Measurements from ENCODE around the gene AIFM1.

The AIFM1 gene

DNA sequence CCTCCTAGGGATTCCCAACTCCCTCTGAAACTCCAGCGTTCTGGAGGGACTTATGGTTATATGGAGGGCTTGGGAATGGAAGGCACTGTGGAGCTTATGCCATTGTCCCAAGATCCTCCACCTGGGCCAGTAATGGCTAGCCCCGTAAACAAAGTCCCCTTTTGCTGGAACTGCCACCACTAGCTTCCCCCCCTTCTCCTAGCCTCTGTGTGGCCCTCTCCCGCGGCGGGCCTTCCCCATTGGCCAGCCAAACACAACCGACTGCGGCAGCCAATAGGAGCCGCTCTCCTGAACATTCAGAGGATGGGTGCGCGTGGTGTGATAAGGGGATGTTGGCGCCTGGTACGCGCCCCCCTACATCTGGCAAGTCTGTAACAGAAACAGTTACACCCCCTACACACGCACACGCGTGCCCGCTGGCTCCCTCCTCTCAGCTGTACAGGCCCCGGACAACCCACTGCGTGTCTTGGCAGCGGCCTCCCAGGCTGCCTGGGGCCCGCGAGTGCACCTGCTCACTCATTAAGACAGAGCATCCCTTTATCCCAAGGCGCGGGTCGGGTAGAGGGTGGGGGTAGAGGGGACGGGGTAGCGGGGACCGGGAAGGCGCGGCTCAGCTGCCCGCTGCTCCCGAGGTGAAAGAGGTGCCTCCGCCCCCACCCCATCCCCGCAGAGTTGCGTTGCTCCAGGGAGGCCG is 5.3 kb upstream of the AIFM1 start:
- no peak for DNase-seq (ENCODE audit: low read depth)

DNA sequence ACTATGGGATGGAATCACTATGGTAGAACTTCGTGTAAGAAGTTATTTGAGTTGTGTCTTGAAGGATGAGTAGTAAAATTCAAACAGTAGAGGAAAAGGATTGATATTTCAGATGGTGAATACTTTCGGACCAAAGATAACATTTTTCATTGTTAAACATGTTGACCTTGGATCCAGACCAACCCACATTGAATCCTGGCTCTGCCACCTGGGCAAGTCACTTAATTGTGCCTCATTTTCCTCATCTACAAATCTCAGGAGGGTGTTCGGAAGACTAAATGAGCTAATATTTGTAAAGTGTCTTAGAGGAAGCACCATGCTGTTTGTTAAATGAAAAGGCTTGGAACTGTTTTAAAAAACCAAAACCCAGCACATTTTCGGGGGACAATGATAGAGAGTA is 1.4 kb upstream of the AIFM1 start:
- no peak for DNase-seq (ENCODE audit: low read depth)

DNA sequence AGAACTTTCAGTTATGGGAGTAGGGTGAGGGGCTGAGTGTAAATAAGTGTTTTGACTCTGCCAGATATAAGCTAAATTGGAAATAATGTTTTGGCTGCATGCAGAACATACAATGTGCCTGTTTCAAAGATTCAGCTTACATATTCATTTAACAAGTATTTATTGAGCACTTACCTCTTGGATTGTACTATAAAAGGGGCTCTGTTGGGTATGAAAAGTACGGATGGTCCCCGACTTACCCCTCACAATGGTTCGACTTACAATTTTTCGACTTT is 799 bp upstream of the AIFM1 start:
- no peak for DNase-seq (ENCODE audit: low read depth)

DNA sequence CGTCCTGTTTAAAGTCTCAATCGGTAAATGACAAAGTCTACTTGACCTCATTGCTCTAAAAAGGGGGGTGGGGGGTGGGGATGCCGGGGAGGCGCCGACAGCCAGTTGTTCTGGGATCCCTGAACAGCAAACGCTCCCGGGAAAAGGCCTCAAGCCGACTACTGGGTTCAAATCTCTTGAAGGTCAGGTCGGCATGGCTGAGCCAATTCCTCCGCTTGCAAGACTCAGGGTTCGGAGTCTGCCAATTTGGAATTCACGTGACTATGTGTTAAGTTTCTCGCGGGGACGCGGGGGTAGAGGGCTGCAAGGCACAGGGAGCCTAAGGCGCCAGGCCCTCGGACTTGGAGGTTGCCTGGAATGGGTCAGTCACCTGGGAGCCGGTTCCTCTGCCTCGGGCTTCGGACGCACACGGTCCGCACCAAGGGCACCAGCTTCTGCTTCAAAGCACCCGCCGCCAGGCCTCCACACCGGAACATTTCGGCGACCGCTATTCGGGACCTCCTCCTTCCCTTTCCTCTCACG is 399 bp downstream of the AIFM1 start:
- no peak for DNase-seq (ENCODE audit: low read depth)

DNA sequence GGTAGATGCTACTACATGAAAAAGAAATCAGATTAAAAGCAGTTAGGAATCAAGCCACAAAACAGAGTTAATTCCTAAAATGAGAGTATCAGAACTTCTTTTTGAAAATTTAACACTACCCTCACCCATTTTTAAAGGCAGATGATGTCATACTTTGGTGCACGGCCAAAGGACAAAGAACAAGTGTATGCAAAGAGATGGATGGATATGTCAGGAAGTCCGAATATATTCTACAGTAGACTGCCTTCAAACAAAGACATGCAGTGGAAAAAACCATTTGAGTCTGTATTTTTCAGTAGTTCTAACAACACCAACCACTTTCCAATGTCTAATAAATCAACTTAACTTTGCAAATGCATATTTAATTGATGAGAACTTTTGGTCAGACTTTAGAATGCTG is 2.2 kb downstream of the AIFM1 start:
- DNase-seq (ENCODE audit: low read depth) = no peak

DNA sequence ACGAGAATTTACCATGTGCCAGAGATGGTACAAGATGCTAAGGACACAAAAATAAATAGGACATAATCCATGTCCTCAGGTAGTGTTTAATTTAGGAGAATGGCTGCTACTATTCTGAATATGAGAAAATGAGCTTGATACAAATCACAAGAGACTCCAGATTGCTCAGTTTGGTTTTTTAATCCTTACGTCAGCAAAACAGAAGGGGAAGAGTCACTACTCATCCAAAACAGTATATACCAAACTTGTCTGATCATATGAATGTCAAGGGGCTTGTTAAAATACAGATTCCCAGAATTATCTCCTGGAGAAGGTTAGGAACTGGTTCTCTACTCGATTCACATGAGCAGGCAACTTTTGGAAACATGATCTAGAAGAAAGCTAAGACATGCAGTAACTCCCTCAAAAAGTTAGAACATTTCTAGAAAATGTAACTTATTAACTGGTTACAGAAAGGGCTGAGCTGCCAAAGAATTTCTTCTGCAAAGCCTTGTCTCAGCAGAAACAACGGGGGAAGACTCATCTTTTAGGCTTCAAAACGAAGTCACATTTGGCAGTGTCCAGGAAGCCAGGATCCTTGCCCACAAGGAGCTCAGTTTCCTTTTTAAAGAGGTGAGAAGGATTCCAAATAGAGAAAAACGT is 3.4 kb downstream of the AIFM1 start:
- no peak for DNase-seq (ENCODE audit: low read depth)

DNA sequence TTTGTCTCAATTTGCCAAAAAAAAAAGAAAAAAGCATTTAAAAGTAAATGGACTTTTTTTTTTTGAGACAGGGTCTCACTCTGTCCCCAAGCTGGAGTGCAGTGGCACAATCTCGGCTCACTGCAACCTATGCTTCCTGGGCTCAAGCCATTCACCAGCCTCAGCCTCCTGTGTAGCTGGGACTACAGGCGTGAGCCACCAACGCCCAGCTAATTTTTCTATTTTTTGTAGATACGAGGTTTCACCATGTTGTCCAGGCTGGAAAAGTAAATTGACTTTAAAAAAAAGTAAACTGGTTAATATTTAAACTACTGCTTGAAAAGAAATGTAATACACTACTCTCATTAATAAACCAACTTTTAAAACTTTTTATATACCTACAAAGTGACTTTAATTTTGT is 5.9 kb downstream of the AIFM1 start:
- no peak for DNase-seq (ENCODE audit: low read depth)

DNA sequence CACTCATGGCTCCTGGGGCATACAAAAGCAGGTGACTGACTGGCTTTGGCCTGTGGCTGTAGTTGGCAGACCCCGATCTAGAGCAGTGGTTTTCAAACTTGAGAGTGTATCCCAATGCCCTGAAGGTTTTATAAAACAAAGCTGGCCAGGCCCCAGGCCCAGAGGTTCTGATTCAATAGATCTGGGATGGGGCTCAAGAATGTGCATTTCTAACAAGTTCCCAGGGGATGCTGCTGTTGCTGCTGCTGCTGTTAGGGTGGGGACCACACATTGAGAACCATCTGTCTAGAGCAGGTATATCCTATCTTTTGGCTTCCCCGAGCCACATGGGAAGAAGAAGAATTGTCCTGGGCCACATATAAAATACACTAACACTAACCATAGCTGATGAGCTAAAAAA is 7.3 kb downstream of the AIFM1 start:
- no peak for DNase-seq (ENCODE audit: low read depth)

DNA sequence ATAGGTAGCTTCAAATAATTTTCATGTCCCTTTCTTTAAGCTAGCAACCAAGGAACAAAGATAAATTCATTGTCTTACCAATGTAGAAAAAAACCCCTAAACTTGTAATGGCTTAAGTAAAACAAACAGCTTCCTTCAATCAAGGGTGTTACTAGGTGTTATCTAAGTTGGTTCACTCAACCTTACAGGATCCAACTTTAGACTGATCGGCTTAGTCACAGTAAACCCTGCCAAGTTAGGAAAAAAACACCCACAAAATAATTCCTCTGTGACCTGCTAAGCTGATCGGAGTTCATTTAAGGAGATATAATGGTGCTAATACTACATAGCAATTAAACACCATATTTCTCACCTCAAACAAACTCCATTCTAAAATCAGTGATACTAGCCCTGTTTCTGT is 10.1 kb downstream of the AIFM1 start:
- DNase-seq (ENCODE audit: low read depth) = no peak

DNA sequence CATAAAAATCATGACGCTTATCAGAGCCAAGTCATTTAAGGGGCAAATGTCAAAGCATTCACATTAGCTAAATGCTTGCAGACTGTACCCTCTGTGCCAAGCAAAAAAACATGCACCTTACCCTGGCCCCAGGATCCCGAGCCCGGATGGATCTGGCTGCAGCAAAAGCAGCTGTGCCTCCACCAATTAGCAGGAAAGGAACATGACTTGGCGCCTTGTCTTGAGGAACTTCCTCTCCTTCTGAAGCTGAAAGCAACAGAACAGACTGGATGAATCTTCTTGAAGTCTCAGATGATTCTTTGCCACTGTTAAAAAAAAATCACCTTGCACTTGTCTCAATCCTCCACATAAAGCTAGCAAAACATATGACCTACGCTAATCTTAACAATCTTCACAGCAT is 18.0 kb downstream of the AIFM1 start:
- DNase-seq (ENCODE audit: low read depth) = no peak

DNA sequence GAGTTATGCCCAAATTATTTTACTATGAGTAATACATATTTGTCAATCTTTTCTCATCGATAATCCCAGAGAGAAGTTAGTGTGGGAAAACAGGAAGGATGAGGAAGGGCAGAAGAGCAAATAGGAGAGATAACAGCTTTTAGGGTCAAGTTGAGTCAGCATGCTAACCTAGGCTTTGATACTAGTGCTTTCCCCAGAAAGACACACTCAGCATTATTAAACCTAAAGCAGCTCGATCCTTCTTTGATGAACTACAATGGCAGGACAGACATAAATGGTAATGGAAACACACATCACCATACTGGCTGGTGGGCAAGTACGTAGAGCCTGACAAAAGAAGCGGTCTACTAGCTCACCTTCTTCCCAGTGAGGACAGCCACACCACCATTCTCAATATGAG is 20.5 kb downstream of the AIFM1 start:
- no peak for DNase-seq (ENCODE audit: low read depth)

DNA sequence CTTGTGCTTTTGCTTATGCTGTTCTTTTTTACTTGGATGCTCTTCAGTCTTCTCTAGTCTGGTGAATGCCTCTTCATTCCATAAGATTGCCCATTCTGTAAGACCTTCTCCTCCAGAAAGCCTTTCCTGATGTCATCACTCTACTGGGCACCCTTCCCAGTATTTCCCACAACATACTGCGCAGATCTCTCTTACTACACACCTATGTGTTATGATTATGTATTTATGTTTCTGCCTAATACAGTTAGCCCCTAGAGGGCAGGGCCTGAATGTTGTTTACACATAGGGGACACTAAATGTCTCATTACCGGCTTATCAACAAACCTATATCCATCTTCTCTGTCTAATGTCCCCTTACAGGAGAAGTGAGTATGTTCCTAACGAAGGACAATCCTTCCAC is 21.1 kb downstream of the AIFM1 start:
- no peak for DNase-seq (ENCODE audit: low read depth)

DNA sequence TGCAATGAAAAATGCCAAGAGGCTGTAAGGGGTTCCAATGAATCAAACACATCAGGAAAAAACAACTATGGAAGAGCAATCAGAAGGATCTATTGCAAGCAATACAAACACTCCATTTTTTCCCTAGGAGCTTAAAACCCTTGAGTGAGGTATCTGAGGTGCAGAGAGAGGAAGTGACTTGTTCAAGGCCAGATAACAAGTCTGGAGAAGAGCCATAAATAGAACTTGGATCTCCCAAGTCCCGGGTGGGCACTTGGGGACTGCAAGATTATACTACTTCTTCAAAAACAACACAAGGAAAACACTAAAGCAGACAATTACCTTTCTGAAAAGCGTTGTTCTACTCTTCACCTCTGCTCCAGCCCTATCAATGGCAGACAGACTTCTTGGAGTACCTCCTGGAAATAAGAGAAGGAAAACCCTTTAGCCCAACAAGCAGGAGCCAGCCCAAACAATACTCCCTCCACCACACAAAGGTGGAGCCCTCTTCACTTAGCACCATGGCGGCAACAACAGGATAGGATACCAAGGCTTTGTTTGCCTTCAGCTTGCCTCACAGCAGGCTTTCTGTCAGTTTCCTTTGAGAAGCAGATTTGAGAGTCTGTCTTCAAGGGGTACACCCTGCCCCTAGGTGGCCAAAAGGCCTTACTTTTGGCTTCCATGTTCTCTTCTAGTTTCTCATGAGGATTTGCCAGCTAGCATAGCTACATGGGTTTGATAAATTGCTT is 26.0 kb downstream of the AIFM1 start:
- DNase-seq (ENCODE audit: low read depth) = no peak

DNA sequence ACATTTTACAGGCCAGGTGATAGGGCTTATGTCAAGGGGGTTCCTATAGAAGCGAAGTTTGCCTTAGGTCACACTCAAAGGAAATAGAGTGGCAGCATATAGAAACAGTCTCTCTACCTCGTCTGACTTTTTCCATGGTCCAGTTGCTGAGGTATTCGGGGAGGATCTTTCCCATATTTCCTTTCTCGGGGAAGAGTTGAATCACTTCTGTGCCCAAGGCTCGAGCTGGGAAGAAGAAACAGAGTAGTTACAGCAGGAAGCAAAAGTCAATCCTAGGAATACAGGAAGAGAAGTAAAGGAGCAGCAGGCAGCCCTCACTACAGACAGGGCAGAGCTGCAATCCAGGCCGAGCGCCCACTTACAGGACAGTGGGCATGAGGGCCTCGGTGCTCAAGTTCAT is 28.7 kb downstream of the AIFM1 start:
- no peak for DNase-seq (ENCODE audit: low read depth)

DNA sequence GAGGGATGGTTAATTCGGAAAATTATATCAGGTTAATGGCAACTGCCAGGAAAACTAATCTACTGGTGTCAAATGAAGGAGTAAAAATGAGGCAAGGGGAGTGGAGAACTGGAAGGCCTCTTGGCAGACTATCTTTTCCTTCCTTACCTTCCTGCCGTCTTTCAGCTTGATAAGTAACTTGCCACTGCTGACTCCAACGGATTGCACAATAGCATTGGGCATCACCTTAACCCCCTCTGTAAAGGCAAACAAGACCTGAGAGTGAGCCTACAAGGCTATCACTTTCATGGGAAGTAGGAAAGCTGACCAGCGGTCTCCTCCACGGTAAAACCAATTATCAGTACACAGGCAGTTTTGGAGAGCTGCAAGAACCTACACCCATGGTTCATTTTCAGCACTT is 29.1 kb downstream of the AIFM1 start:
- no peak for DNase-seq (ENCODE audit: low read depth)

DNA sequence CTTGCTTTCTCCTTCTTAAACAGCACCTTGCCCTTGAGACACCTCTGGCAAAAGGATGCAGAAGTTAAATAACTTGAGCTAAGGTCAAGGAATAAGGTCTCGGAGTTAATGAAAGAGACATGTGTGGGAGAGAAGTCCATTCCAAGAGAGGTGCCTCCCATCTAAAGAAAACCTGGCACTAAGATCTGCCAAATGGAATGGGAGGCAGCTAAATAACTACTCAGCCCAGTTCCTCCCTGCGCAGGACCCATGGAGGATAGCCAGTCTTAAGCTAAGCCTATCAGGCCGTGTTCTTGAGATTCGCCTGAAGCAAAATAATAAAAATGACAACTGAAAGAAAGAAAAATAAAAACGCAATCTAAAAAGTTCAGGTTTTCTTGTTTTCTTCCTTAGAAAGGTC is 34.7 kb downstream of the AIFM1 start:
- no peak for DNase-seq (ENCODE audit: low read depth)

DNA sequence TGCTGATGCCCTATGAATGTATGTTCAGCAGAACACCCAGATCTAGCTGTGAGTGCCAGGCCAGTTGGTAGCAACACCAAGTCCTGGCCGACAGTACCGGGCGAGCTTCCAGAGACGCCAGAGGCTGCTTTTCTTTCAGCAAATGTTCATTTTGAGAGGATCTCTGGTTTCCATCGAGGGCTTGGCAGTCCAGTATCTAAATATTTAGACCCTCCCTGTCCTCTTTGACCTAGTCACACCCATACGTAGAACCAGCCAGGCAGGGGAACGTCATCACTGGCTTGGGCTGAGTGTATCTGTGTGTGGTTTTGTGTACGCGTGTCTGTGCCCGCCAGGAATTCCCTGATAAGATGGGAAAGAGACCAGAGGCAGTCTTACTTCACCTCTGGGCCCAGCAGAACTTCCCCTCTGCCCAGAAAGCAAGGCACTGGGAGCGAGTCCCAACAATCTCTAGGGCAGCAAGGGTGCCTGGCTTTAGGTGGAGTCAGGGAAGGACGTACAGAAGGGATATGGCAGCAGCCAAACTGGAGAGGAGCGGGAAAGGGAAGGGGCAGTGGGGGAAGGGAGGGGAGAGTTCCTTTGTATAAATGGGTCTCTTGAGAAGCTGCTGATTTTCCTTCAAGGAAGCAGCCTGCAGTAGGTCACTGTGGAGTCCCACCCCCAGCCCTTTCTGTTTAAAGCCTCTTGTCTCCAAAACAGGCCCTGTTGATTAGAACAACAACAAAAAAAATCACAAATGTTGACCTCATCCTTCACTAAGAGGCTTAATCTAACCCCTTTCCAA is 40.4 kb downstream of the AIFM1 start:
- no peak for DNase-seq (ENCODE audit: low read depth)

DNA sequence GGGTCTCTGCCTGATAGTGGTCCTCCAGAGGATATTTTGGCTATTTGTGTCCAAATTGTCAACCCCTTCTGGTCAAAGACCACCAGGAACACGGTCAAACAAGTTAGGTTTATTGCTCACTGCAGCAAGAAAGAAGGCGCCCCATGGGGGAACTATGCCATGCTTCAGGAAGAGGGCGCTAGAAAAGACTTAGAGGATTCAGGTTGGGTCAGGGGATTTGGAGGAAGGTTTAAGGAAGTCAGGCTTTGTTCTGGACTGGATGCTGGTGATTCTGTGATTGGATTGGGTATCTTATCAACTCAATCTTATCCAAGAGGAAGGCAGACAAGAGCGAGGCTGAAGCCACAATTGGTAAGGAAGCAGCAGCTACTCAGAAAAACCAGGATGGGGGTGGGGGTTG is 41.1 kb downstream of the AIFM1 start:
- no peak for DNase-seq (ENCODE audit: low read depth)

DNA sequence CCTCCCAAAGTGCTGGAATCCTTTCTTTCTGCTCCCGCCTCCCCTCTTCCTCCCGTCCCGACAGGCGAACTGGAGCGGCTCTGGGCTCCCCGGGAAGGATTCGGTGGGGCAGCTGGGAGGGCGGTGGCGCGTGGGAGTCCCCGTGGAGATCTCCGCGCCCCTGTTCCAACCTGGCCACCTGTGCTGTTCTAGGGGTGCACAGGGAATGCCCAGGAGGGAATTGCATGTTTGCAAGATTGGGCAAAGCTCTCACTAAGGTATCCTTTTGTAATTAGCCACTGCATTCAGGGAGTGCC is 44.2 kb downstream of the AIFM1 start:
- no peak for DNase-seq (ENCODE audit: low read depth)

DNA sequence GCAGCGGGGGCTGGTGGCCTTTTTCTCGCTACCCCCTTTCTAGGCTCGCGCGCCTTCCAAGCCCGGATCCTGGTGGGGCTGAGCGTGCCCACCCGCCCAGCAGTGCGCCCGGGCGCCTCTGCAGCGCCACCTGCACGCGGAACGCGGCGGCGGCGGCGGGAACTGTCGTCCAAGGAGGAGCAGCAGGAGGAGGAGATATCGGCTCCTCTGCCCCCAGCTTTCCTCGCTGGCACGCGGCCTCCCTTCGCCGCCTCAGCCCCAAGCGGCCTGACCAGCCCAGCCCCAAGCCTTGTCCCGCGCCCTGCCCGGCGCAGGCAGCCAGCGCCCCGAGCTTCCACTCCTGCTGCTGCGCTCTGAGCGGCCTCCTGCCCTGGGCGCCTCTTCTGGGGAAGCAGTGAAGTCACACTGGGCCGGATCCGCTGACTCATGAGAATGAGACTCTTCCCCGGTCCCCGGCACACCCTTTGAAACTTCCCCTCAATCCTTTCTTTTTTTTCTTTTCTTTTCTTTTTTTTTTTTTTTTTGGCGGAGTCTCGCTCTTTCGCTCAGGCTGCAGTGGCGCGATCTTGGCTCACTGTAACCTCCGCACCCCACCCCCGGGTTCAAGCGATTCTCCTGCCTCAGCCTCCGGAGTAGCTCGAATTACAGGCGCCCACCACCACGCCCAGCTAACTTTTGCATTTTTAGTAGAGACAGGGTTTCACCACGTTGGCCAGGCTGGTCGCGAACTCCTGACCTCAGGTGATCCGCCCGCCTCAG is 44.7 kb downstream of the AIFM1 start:
- no peak for DNase-seq (ENCODE audit: low read depth)

DNA sequence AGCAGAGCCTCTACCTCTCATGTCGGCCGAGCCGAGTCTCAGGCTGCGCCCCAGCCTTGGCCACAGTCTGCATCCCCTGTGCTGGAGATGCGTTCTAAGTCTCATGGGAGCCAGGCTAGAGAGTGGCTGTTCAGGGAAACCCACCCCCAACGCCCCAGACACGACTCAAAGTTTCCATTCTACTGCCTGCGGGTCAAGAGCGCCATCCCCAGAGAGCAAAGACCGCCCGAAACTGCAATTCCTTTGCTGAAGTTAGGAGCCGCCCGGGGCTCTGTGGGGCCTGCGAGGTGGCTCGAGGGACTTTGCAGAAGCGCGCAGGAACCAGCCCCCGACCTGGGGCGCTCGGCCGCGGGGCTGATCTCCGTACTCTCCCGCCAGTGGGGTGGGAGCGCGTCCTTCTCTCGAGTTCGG is 45.3 kb downstream of the AIFM1 start:
- no peak for DNase-seq (ENCODE audit: low read depth)

DNA sequence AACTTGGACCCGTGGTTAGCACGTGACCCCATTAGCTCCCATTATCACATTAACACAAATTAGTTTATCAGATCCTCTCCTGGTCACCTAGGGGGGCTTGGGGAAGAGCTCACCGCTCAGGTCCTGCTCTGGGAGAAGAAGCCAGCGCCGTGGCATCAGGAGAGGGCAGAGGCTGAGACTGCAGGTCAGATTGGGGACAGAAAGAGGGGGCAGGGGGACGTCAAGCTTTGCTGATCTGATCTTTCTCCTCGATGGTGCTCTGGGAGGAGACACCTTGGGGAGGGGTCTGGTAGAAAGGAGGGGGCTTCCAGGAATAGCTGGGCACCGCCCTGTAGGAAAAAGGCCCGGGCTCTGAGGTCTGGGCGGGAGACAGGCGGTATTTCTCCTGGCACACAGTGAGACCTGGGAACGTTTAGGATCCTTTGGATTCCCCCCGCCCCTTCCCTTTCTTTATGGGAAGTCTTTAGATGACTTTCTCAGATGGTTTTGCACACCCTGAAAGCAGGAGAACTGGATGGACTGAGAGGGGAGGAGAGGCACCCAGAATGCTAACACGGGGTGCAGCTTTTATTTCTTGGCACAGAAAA is 46.2 kb downstream of the AIFM1 start:
- no peak for DNase-seq (ENCODE audit: low read depth)

Measured in CMK (cell line).